ENCODE data around the gene GALNT18.

Gene GALNT18

GRCh38 chr11:11660363-11660740 lies 38.5 kb upstream of the GALNT18 start:
- H3K4me3 ChIP-seq (ENCODE audit: insufficient read depth, low read length, poor library complexity, severe bottlenecking) = no peak overlapping the region
- no peaks in the 10 kb centered on the region; the same call in 1 of the 2 replicates for H3K27me3 ChIP-seq (ENCODE audit: low read length)
- no peak overlapping the region for H3K4me2 ChIP-seq (ENCODE audit: low read depth, low read length, poor library complexity, severe bottlenecking)
- H4K20me1 ChIP-seq (ENCODE audit: low read depth, low read length) = no peaks in the 10 kb centered on the region
- no peaks in the 10 kb centered on the region for H3F3A ChIP-seq (ENCODE audit: insufficient read depth)
- H3K9ac ChIP-seq (ENCODE audit: low read length) = no peak overlapping the region
- no peaks in the 10 kb centered on the region for H3K36me3 ChIP-seq (ENCODE audit: low read length)
- H3K9me2 ChIP-seq (replicated peaks; ENCODE audit: insufficient read depth, low read length) = no peaks in the 10 kb centered on the region
- H3K27ac ChIP-seq (ENCODE audit: low read depth, low read length) = no peak overlapping the region
- no peaks in the 10 kb centered on the region for H3K79me2 ChIP-seq (ENCODE audit: insufficient read depth, low read length)
- H2AFZ ChIP-seq (ENCODE audit: low read depth, low read length, severe bottlenecking) = no peak overlapping the region
- no peaks in the 10 kb centered on the region for H3K9me3 ChIP-seq (ENCODE audit: insufficient read depth, low read length)
- no peak for TF ChIP-seq EZH2phosphoT487 (conservative IDR thresholded peaks at IDR 0.05; ENCODE audit: low read length)
- no peak for TF ChIP-seq CTCF (IDR thresholded peaks at IDR 0.05; ENCODE audit: insufficient read depth, low read length, poor library complexity, severe bottlenecking)

DNA sequence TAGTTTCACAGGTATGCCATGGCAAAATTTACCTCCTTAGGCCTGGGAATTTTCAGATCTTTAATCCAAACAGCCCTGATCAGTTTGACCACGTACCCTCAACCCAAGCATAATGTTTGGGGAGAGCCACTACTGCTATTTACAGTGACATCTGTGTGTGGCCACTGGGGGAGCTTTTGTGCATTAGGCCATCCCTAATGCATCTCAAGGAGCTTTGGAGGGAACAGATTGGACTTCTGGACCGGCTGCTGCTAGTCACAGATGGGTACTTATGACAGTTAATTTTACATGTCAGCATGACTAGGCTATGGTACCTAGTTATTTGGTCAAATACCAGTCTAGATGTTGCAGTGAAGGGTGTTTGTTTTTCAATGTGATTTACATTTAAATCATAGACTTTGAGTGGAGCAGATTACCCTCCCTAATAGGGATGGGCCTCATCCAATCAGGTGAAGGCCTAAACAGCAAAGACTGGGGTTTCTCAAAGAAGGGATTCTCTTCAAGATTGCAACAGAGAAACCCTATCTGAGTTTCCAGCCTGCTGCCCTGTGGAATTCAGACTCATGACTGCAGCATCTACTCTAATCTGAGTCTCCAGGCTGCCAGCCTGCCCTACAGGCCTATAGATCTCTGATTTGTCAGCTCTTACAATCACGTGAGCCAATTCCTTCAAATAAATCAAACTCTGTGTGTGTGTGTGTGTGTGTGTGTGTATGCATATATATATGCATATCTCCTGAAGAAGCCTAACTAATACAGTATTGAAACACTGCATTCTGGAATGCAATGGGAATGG lies 38.0 kb upstream of the GALNT18 start:
- Histone ChIP-seq H3K9me3 (ENCODE audit: insufficient read depth, low read length) (no peaks in the 10 kb centered on the region), H3F3A (ENCODE audit: insufficient read depth) (no peaks in the 10 kb centered on the region), H3K27me3 (ENCODE audit: low read length) (no peaks in the 10 kb centered on the region; the same call in 1 of the 2 replicates), H3K9ac (ENCODE audit: low read length) (no peak overlapping the region), H3K4me2 (ENCODE audit: low read depth, low read length, poor library complexity, severe bottlenecking) (no peak overlapping the region), H3K9me2 (replicated peaks; ENCODE audit: insufficient read depth, low read length) (no peaks in the 10 kb centered on the region), H3K4me3 (ENCODE audit: insufficient read depth, low read length, poor library complexity, severe bottlenecking) (no peak overlapping the region), H3K27ac (ENCODE audit: low read depth, low read length) (no peak overlapping the region), H3K79me2 (ENCODE audit: insufficient read depth, low read length) (no peaks in the 10 kb centered on the region), H3K36me3 (ENCODE audit: low read length) (no peaks in the 10 kb centered on the region), H4K20me1 (ENCODE audit: low read depth, low read length) (no peaks in the 10 kb centered on the region), H2AFZ (ENCODE audit: low read depth, low read length, severe bottlenecking) (no peak overlapping the region)
- TF ChIP-seq CTCF (IDR thresholded peaks at IDR 0.05; ENCODE audit: insufficient read depth, low read length, poor library complexity, severe bottlenecking) (no peak), EZH2phosphoT487 (conservative IDR thresholded peaks at IDR 0.05; ENCODE audit: low read length) (no peak)

GRCh38 chr11:11657218-11657955 lies 35.6 kb upstream of the GALNT18 start:
- no peak overlapping the region for H3K9ac ChIP-seq (ENCODE audit: low read length)
- no peaks in the 10 kb centered on the region for H3K9me3 ChIP-seq (ENCODE audit: insufficient read depth, low read length)
- H3K4me3 ChIP-seq (ENCODE audit: insufficient read depth, low read length, poor library complexity, severe bottlenecking) = no peak overlapping the region
- no peaks in the 10 kb centered on the region for H4K20me1 ChIP-seq (ENCODE audit: low read depth, low read length)
- H3K27ac ChIP-seq (ENCODE audit: low read depth, low read length) = no peak overlapping the region
- H3K36me3 ChIP-seq (ENCODE audit: low read length) = no peaks in the 10 kb centered on the region
- no peaks in the 10 kb centered on the region for H3K9me2 ChIP-seq (replicated peaks; ENCODE audit: insufficient read depth, low read length)
- no peaks in the 10 kb centered on the region for H3K27me3 ChIP-seq (ENCODE audit: low read length)
- H3K4me2 ChIP-seq (ENCODE audit: low read depth, low read length, poor library complexity, severe bottlenecking) = no peak overlapping the region
- H3F3A ChIP-seq (ENCODE audit: insufficient read depth) = no peaks in the 10 kb centered on the region
- no peak overlapping the region for H2AFZ ChIP-seq (ENCODE audit: low read depth, low read length, severe bottlenecking)
- no peak for TF ChIP-seq EZH2phosphoT487 (conservative IDR thresholded peaks at IDR 0.05; ENCODE audit: low read length)
- TF ChIP-seq CTCF (IDR thresholded peaks at IDR 0.05; ENCODE audit: insufficient read depth, low read length, poor library complexity, severe bottlenecking) = no peak
- no peaks in the 10 kb centered on the region for H3K79me2 ChIP-seq (ENCODE audit: insufficient read depth, low read length)

All from SU-DHL-6 (cell line).